ENCODE data around the gene RPL26. TPM values are rescaled to one million over a fixed set of nuclear protein-coding genes. Genes with fewer than 3 reads are reported as not detected.

The RPL26 gene
- total RNA-seq, 1 donor from 2014 or later, result 3,493 TPM

DNA sequence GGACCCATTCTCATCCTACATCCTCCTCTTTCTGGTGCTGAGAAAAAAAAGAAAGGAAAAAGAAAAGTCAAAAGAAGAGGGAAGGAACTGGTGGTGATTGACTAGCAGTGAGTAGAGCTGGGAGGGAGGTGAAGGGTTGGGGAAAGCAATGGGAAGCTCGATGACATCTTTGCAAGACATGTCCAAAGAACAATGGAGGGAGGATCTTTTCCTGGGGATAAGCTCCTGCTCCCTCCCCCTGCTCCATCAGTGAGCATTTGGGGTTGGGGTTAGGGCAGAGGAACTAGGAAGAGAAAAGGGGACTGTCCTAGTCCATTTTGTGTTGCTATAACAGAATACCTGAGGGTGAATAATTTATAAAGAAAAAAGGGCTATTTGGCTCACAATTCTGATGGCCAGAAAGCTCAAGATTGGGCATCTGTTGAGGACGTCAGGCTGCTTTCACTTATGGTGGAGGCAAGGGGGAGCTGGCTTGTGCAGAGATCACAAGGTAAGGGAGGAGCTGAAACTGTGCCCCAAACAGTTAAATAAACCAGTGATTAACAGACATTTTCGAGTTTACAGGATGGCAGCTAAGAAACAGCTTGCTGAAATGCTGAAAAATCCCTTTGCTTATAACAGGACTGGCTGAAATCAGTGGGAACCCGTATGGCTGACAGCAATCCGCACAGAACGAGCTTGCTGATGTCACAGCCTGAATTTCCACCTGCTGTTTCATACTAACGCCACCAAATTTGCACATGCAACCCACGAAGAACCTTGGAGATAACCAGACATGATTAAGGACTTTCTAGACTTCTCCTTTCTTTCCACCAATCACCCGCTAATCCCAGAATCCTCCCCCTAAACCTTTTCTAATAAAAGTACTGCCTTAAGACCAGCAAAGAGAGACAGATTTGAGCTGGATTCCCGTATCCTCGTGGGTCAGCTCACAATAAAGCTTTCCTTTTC lies 44.9 kb downstream of the RPL26 start:
- Histone ChIP-seq H3K27me3 (no peaks in the 10 kb centered on the region), H3K36me3 (no peaks in the 10 kb centered on the region), H3K9me3 (no peaks in the 10 kb centered on the region), H3K4me1 (no peaks in the 10 kb centered on the region), H3K4me3 (no peak overlapping the region), H3K27ac (no peak overlapping the region)
- no peak for DNase-seq (ENCODE audit: extremely low spot score in 2 of 2)
- intact Hi-C loops (cut with DNase I), result no loop called here
- TF ChIP-seq, protein P1, sequence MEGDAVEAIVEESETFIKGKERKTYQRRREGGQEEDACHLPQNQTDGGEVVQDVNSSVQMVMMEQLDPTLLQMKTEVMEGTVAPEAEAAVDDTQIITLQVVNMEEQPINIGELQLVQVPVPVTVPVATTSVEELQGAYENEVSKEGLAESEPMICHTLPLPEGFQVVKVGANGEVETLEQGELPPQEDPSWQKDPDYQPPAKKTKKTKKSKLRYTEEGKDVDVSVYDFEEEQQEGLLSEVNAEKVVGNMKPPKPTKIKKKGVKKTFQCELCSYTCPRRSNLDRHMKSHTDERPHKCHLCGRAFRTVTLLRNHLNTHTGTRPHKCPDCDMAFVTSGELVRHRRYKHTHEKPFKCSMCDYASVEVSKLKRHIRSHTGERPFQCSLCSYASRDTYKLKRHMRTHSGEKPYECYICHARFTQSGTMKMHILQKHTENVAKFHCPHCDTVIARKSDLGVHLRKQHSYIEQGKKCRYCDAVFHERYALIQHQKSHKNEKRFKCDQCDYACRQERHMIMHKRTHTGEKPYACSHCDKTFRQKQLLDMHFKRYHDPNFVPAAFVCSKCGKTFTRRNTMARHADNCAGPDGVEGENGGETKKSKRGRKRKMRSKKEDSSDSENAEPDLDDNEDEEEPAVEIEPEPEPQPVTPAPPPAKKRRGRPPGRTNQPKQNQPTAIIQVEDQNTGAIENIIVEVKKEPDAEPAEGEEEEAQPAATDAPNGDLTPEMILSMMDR (IDR thresholded peaks at IDR 0.05), result no peak
- no peak for TF ChIP-seq POLR2A (IDR thresholded peaks at IDR 0.05)
- TF ChIP-seq POLR2AphosphoS5 (IDR thresholded peaks at IDR 0.05; ENCODE audit: insufficient read depth in 1 of 2, low read depth in 1 of 2), result no peak

DNA sequence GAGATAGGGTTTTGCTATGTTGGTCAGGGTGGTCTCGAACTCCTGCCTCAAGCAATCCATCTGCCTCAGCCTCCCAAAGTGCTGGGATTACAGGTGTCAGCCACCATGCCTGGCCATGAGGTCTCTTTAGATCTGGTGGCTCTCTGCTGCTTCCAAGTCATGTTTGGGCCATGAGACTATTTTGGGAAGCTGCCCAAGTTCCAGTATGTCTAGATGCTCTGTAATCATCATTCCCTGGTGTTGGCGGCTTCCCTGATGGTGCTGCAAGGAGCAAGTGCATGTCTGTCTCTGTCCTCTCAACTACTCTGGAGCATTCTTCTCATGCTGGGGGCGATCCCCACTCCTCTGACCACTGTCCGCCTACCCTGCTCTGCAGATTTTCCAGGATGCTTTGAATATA lies 49.7 kb downstream of the RPL26 start:
- Histone ChIP-seq H3K9me3 (no peaks in the 10 kb centered on the region), H3K4me1 (no peaks in the 10 kb centered on the region), H3K36me3 (no peaks in the 10 kb centered on the region), H3K27ac (no peak overlapping the region), H3K27me3 (no peaks in the 10 kb centered on the region), H3K4me3 (no peak overlapping the region)
- DNase-seq (ENCODE audit: extremely low spot score in 2 of 2), result no peak
- intact Hi-C loops (cut with DNase I), result no loop called here
- TF ChIP-seq POLR2A (IDR thresholded peaks at IDR 0.05) (no peak), POLR2AphosphoS5 (IDR thresholded peaks at IDR 0.05; ENCODE audit: insufficient read depth in 1 of 2, low read depth in 1 of 2) (no peak)
- TF ChIP-seq, protein P1 (IDR thresholded peaks at IDR 0.05), result no peak

DNA sequence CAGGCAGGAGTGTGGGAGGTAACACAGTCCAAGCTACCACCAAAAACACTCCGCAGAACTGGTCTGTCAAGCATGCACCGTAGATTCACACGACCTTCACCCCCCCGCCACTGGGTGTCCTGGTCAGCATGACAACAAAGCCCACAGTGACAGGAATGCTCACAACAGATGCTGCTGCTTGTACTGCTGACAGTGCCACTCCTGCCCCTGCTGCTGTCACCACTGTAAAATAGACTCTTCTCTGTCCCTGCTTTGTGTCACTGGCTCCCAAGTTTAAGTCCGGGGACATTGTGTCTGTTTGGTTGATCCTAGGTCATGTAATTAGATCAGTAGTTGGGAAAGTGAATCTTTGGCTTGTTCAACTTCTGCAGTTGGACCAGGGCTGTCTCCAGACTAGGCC lies 50.3 kb downstream of the RPL26 start:
- no peak overlapping the region for H3K4me3 ChIP-seq
- DNase-seq (ENCODE audit: extremely low spot score in 2 of 2), result no peak
- H3K4me1 ChIP-seq, result no peaks in the 10 kb centered on the region
- no peaks in the 10 kb centered on the region for H3K36me3 ChIP-seq
- no peaks in the 10 kb centered on the region for H3K9me3 ChIP-seq
- no peaks in the 10 kb centered on the region for H3K27me3 ChIP-seq
- H3K27ac ChIP-seq, result no peak overlapping the region
- intact Hi-C loops (cut with DNase I), result no loop called here
- no peak for TF ChIP-seq POLR2AphosphoS5 (IDR thresholded peaks at IDR 0.05; ENCODE audit: insufficient read depth in 1 of 2, low read depth in 1 of 2)
- no peak for TF ChIP-seq POLR2A (IDR thresholded peaks at IDR 0.05)
- TF ChIP-seq, protein P1 (IDR thresholded peaks at IDR 0.05), result no peak

DNA sequence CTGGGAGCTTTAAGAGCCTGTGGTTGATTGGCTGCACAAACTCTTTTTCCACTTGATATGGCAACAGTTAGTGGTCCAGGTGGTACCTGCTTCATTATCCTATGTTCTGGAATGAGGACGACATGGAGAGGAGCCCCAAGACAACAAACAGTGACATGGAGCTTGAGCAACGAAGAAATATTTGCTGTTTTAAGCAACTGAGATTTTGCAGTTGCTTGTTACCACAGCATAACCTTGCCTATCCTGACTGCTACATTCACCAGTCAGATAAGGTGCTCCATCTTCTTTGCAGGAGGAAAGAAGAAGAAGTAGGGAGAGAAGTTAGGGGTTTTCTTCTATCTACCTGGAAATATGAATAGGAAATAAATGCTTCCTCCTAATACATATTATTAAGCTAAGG lies 50.9 kb downstream of the RPL26 start:
- DNase-seq (ENCODE audit: extremely low spot score in 2 of 2), result no peak
- intact Hi-C loops (cut with DNase I), result no loop called here
- Histone ChIP-seq H3K4me3 (no peak overlapping the region), H3K27me3 (no peaks in the 10 kb centered on the region), H3K4me1 (peaks cover 5% of the 10 kb centered on the region), H3K36me3 (no peaks in the 10 kb centered on the region), H3K27ac (no peak overlapping the region), H3K9me3 (no peaks in the 10 kb centered on the region)
- TF ChIP-seq POLR2A (IDR thresholded peaks at IDR 0.05) (no peak), POLR2AphosphoS5 (IDR thresholded peaks at IDR 0.05; ENCODE audit: insufficient read depth in 1 of 2, low read depth in 1 of 2) (no peak)
- TF ChIP-seq, protein P1 (IDR thresholded peaks at IDR 0.05), result no peak

Small RNA genes lying within 50 kb of the gene (small RNA-seq; reads per million reads assigned to genes)
- gene RF00265, result not detected

Other genes starting within 250 kb of the RPL26 start
- 215 TPM for gene PER1, start 230.8 kb downstream of the RPL26 start, total RNA-seq
- gene VAMP2, start 220.2 kb downstream of the RPL26 start, total RNA-seq, result 35.6 TPM
- gene TMEM107, start 206.8 kb downstream of the RPL26 start, total RNA-seq, result 20.6 TPM
- 9.6 TPM for gene BORCS6, start 193.0 kb downstream of the RPL26 start, total RNA-seq
- gene AURKB, start 172.6 kb downstream of the RPL26 start, total RNA-seq, result not detected
- gene CTC1, start 135.1 kb downstream of the RPL26 start, total RNA-seq, result 33.9 TPM
- gene PFAS, start 133.9 kb downstream of the RPL26 start, total RNA-seq, result 36.3 TPM
- gene RANGRF, start 94.5 kb downstream of the RPL26 start, total RNA-seq, result 19.4 TPM
- gene SLC25A35, start 87.8 kb downstream of the RPL26 start, total RNA-seq, result 8.3 TPM
- 17.2 TPM for gene ARHGEF15, start 73.0 kb downstream of the RPL26 start, total RNA-seq
- not detected for gene ODF4, start 43.4 kb downstream of the RPL26 start, total RNA-seq
- 2.5 TPM for gene RNF222, start 14.6 kb upstream of the RPL26 start, total RNA-seq
- 66.5 TPM for gene NDEL1, start 52.7 kb upstream of the RPL26 start, total RNA-seq
- gene MYH10, start 247.5 kb upstream of the RPL26 start, total RNA-seq, result 34.9 TPM